ENCODE results near the gene BBX.
"Not testable (repeated sequence)": the region's sequence is repeated elsewhere in the genome, so short reads cannot be mapped to it uniquely, and the experiment has no call there.

The BBX gene

DNA sequence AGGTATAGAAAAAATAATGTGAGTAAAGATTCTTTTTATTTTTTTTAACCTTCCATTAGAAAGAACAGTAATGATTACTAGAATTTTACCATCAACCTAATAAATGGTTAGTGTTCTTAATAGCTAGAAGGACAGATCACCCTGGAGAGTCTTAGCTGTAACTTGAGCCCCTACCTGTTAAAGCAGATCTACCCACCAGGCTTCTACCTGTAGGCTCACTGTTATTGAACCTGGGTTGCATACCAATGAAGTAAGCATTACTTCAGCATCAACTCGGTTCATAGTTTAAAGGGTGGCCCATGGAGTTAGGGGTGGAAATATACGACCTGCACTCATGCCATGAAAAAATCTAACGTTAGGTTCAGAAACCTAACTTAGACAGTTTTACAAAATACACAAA, 280.4 kb downstream of the BBX start:
- DNase-seq (ENCODE audit: low spot score), result no peak

DNA sequence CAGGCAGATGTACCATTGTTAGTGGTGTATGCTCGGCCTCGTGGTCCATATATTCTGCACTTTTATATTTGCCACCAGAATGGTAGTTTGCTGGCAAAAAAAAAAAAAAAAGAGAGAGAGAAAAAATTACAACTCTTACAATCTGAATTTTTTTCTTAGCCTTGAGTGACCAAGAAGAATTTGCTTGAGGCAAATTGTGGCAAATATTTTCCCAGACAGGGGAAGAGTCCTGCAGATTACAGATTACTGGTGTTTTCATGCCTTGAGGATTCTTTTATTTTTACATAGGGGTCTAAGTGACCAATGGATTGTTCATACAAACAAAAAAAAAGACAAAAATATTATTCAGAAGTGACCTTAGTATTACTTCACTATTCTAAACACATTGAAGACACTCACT, 283.3 kb downstream of the BBX start:
- no peak for DNase-seq (ENCODE audit: low spot score)

DNA sequence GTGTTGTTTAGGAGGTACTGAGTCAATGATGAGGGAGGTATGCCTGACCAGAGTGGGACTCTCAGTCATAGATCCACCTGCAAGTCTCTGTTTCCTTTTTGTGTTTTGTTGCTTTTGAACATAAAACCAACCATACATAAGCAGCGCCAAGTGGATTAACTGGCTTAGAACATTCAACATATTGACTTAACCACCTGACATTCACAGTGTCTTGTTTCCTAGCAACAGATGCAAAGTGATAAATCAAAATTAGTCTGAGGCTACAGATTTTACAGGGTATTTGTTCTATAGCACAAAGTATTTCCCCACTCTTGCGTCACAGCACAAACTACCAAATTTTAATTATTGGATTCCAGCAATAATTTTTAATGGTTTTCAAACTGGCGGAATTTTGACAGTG, 283.8 kb downstream of the BBX start:
- no peak for DNase-seq (ENCODE audit: low spot score)

DNA sequence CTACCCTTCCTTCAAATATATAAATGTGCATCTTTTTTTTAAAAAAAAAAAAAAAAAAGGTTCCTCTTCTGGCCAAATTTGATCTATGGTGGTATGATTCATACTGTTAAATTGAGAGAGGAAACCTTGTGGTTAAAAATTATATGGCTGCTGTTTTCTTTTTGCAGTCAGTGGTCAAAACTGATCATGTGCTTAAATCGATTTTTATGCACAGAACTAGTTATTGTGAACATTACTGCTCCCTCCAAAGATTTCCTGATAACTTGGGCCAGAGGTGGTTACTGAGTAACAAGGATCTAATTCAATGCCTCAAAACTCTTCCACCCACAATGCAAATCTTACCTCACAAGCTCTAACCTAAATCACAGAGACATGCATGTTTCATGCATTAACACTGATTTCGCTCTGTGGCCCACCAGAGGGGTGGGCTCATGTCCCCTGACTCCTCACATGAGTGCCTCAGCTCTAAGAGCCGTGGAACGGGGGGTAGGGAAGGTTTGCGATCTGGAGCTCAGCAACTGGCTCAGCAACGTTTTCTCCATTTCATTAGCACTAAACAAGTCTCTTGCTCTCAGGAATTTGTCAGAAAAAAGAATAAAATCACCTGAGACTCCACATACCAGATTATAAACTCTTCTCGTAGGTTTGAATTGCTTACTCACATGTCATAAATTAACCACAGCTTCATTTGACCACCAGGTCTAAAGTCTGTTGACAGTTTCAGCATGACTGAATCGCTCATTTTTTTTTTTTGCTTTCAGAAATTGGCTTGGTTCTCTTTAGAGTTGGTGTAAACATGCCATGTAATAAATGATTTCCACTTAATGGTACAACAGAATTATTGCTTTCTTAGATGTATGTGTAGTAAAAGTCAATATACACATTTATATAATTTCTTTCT, 287.7 kb downstream of the BBX start:
- no peak for DNase-seq (ENCODE audit: low spot score)

DNA sequence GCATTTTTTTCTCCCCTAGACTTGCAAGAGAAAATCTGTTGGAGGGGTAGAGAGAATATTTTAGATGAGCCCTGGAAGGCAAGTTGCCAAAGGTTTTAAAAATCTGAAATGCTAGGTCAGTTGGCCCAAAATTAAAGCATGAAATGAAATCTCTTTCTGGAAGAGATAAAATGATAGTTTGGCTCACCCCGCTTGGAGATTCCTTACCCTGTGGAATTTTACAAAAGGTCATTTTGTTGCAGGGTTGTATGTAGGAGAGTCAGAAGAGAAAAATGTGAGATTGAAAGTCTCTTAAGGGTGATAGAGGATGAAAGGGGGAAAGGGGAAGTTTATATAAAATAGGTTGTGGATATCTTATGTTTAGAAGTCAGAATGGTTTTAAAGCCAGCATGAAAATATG, 290.3 kb downstream of the BBX start:
- no peak for DNase-seq (ENCODE audit: low spot score)

DNA sequence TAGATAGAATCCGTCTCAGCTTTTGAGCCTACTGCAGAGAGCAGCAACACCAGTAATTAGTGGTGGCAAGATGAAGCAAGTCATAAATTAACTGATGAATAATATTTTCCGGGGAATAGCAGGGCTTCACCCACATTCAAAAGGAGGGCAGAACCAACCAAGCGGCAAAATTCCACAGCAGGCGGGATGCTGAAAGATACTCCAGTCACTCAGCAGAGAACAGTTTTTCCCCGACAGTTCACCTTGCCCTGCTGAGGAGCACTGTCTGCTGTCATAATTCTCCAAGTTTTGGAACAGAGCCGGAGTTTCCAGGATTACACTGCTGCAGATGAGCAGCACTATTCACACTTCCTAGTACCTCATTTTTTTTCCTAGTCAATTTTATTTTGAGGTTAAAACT, 293.3 kb downstream of the BBX start:
- DNase-seq (ENCODE audit: low spot score), result no peak

DNA sequence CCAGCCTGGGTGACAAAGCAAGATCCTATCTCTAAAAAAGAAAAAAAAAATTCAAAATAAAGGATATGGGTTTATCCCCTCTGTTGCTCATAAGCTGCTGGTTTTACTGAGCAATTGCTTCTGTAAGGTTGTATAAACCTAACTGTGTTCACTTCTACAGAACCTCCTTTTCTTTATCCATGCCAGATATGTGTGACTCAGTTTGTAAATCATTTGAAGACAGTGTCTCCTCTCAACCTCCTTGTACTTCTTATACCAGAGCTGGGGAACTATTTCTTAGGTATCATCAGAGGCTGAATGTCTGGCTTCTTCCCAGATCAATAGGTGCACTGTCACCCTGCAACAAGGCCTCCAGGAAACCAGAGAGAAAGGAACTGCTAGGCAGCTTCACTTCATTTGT, 294.3 kb downstream of the BBX start:
- no peak for DNase-seq (ENCODE audit: low spot score)

DNA sequence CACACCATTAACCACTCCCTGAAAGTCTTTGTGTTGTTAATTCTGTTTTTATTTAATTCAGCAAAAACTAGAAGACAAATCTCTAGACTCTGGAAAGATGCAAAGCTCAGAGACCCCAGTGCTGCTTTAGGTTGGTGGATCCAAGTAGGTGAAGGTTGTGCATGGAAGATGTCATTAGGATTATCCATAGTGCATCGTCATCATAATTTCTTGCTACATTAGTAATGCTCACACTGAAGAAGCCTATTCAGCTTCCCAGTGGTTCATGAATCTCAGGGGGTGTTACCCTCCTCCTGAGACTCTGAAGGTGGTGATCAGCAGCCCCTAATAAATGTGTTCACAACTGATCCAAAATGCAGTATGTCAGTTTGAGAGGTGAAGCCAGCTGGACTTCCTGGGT, 295.3 kb downstream of the BBX start:
- DNase-seq (ENCODE audit: low spot score), result no peak

DNA sequence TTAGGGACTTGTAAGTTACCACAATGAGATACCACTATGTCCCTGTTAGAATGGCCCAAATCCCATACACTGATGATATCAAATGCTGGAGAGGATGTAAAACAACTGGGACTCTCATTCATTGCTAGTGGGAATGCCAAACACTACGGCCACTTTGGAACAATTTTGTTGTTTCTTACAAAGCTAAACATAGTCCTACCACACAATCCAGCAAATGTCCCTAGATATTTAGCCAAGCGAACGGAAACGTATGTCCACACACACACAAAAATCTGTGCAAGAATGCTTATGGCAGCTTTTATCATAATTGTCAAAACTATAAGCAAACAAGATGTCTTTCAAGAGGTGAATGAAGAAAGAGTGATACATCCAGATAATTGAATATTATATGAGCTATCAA, 296.9 kb downstream of the BBX start:
- DNase-seq (ENCODE audit: low spot score), result no peak

DNA sequence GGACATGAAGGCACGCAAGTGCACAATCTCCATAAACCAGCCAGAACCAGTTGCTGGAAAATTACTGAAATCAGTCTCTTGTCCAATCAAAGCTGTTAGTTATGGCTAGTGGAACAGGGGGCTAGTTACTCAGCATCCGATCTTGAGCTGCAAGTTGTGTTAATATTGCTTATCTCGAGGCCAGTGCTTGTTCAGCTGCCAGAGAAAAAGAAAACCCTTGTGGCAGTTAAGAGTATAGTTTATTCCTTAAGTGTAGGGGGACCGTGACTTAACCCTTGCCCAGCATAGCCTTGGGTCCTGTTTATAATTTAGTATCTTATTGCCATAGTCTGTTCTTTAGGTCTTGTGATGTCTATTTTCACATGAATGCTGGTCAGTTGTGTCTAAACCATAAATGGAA, 299.5 kb downstream of the BBX start:
- no peak for DNase-seq (ENCODE audit: low spot score)

DNA sequence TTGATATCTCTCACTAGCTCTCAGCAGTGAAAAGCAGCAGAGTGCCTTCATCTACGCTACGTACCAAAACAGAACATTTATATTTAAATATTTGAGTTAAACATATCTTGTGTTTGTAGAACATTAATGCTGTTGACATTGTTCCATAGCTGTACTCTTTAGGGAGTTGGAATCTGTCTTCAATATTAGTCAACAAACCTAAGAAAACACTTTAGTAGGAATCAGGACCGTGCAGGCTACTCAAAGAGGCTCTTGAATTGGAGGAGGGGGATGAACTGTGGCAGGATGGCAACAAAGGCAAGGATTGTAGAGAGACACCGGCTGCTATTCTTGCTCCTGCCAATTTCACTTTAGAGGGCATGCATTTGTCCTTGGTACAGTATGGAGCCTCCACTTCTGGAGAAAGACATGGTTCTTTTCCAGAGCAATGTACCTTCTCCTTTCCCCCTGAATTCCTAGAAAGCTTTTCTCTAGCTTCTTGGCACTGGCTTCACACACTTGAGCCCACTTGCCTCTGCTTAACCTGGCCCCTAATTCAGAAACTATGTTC, 302.1 kb downstream of the BBX start:
- no peak for DNase-seq (ENCODE audit: low spot score)

DNA sequence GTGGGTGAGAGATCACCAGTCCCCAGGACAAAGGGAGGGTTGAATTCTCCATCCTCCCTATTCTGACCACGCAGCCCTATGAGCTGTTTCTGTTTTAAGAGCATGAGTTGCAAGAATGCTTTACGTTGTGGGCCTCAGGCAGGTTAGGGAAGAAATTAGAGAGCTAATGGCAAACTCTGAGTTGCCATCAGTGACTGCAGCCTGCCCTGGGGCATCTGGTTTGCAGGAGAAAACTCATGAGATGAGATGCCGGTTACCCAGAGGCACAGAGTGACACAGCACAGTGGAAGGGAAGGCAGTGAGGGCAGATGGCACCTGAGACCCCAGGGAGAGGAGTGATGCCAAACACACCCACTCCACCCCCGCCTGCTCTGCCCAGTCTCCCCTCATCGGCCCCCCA, 302.8 kb downstream of the BBX start:
- no peak for DNase-seq (ENCODE audit: low spot score)

DNA sequence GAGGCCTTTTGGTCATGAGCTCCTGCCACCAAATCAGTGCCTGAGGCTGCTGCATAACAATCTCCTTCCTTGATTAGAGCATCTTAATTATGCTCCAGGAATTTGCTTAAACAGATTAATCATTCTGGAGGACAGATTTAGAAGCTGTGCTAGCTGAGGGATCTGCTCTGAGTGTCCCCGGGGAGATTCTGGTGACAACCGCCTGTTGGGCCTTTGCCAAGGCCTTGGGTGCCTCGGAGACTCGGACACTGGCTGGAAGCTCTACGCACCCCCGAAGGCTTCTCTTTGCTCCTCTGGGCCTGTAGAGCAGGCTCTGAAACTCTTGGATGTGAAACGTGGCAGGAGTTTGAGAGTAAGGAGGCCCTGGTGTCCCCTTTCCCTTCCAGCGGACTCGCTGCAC, 304.0 kb downstream of the BBX start:
- no peak for DNase-seq (ENCODE audit: low spot score)

DNA sequence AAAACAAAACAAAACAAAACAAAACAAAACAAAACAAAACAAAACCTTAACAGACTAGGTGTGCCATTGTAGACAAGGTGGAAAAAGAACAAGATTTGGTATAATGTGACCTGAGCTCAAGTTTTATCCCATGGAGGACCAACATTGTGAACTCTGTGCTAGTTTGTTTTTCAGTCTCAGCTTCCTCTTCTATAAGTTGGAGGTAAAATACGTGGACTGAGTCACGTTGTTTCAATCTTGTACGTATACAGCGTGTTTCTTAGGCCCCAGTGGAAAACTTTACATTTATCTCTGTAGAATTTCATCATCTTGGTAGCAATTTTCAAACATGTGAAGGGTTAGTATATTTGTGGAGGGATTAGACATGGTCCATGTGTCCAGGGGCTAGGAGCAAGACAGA, 306.4 kb downstream of the BBX start:
- DNase-seq (ENCODE audit: low spot score), result no peak

DNA sequence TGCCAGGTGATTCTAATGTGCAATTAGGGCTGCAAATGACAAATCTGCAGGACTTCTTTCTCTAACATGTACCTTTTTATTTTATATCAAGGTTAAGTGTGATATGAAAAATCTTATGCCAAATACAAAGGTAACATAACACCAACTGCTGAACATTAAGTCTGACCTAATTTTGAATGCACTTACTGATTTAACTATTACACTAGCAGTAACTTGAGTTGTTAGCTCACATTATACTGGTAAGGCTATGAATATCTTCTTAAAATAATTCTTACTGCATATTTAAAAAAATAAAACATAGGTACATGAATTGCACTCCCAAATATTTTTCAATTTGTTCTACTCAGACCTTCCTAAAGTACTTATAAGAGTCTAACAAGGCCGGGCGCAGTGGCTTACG, 308.8 kb downstream of the BBX start:
- no peak for DNase-seq (ENCODE audit: low spot score)

DNA sequence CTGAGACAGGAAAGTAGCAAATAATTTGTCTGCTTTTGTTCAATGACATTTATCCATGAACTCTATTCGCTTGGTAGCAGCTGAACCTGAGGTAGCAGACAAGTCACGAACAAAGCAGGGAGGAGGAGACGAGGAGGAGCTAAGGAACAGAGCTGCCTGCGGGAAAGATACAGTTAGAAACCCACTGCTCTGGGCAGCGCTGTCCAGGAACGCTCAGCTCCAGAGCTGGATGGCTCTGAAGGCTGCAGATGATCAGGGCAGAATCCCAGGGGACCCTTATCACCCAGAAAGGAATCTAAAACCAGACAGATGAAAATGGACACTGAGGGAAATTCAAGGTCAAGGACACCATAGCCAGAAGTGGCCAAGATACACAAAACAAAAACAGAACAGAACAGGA, 310.3 kb downstream of the BBX start:
- DNase-seq (ENCODE audit: low spot score), result no peak

DNA sequence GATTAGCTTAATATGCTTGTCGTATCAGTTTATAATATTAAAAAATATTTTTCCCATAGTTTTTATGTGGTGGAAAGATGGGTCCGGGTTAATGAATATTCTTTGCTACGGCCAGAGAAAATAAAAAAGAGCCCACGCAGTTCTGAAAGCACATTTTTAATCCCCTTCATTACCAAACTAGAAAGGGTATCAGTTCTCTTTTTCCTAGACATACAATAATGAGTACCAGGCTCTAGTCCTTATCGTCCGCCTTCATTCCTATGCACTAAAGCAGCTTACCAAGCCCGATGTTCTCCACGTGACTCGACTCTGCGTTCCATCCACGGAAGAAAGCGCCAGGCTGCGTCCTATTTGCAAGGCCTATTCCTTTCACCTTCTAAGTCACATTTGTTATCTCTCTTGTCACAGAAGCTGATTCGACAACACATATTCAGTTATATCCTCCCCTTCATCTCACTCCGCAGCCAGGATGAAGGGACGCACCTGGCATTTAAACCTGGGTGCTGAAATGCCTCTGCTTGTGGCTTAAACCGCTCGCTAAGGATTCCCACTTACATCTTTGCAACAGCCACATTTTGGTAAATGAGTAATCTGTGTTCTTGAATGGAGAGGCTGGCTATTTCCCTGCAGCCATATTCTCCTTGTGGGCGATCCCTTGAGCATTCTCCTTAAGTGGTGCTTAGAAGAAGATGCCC, 311.1 kb downstream of the BBX start:
- no peak for DNase-seq (ENCODE audit: low spot score)

DNA sequence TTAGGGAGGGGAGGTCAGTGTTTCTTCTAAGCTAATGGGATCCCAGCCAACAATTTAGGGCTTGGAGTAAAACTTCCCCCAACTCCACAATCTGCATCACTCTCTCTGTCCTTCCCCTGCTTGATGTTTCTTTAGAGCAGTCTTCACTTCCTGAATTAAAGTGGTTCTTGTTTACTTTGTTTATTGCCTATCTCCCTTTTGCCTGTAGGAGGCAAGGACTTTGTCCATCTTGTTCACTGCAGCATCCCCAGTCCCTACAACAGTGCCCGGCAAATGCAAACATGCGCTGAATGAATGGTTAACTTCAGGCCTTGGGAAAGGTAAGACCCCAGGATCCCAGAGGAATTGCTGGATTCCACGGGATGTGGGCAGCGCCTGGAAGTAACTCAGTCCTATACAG, 312.2 kb downstream of the BBX start:
- DNase-seq (ENCODE audit: low spot score), result not testable (repeated sequence)

DNA sequence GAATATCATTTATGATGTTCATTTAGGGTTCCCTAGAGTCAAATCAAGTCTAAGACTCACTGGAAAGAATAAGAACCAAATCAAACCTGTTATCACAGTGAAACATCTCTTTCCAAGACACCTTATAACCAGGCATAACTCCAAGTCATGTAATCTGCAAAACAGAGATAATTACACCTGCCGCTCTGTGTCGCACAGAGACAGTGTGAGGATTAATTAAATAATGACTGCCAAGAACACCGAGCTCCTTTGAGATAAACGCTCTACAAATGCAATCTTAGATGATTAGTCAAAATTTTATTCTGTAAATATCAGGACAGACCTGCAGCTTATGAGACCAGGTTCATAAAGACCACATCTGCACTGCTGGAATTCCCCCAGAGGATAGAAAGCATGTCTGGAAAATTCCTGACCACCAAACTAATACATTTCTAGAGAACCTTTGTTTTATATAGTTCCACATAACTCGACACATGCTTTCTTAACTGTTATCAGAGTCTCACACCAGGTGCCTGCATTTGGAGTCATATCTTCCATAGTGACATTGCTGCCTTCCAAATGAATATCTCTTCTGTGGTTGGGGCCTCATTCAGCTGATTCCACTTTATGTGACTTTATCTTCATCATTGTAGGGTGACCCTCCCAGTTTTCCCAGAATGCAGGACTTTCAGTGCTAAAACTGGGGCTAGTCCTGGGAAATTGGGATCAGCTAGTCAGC, 315.3 kb downstream of the BBX start:
- DNase-seq (ENCODE audit: low spot score), result no peak

DNA sequence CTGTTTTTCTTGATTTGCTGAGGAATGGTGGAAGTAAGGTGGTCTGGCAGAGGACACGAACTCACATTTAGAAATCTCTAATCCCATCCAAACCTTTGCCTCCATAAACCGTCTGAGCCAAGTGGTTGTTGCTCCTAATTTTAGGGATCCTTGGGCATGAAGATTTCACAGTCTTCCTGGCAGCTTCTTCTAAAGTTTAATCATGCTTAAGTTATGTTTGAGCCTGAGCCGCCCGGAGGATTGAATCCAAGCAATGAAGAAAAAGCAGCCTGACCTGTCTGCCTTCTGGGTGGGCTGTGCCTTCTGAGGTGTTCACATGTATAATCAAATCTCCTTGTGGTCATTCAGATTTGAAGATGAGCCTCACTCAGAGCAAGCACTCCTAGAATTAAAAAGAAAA, 319.1 kb downstream of the BBX start:
- no peak for DNase-seq (ENCODE audit: low spot score)

DNA sequence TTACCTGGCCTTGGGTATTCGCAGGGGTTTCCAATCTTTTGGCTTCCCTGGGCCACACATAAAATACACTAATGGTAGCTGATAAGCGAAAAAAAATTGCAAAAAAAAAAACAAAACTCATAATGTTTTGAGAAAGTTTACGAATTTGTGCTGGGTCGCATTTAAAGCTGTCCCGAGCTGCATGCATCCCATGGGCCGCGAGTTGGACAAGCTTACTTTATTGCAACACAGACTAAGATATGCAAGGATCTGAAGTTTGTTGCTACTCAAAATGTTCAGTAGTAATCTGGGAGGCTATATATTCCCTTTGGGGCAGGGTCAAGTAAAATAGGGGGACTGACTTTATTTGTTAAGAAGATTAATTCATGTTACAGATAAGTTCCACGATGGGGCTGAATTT, 320.2 kb downstream of the BBX start:
- DNase-seq (ENCODE audit: low spot score), result no peak

DNA sequence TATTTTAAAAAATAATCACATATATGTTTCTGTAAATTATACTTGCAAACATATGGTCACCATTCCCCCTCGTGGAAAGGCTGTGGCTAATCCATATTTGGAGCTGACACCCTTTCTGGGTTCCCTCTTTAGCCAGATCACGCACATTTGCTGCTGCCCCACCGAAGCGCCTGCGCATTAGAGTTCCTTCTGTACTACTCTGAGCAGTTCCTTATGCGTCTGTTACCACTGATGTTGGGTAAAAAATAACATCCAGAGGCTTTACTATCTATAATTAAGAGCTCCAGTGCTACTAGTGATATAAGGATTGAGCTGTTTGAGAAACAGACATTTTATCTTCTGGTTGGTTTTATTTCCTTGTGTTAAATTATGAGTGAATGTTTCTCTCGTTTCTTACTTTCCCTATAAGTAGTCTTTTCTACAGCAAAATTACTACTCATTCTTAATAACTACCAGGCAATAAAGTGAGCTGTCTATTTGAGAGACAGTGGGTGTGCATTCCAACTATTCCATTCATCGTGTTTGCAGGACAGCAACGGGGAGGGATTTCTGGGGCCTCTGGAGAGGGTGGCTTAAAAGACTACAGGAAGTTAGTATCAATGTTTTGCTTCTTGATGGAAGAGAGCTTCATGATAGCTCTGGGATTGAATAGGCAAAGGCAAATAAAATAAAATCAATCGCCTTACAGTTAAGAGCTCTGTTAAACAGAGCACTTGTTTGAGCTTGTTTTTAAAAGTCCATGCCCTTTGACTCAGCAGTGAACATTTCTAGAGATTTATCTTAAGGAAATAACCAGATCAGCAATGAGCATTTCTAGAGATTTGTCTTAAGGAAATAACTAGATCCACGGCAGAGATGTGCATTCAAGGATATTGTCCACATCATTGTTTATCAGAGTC, 322.9 kb downstream of the BBX start:
- no peak for DNase-seq (ENCODE audit: low spot score)
